HEK293 (cell line): ENCODE results near the gene FAM168B.
A peak's percentile ranks its signal among the peaks of the same experiment; 100 is the strongest.

Source experiments
- CTCF ChIA-PET: fragments of 350-600 bp; formaldehyde crosslinking; extraction: SDS; loops from one replicate; lab custom pipeline; 2021; ENCODE audit warnings: antibody characterized with exemption; lab: Yijun Ruan, JAX
- POLR2A ChIA-PET: fragments of 300-600 bp; formaldehyde crosslinking; extraction: SDS; loops from one replicate; lab custom pipeline; 2020; ENCODE audit warnings: antibody characterized with exemption, inconsistent platforms; lab: Yijun Ruan, JAX
- H3K27ac ChIP-seq: fragments of 200-500 bp; sonication (Bioruptor generic); 2 replicates; pipeline ENCODE4 v1.5.1; 2014; ENCODE audit warnings: low read depth, low read length, control low read depth, inconsistent platforms; ENCODE audit errors: extremely low read depth
- H3K36me3 ChIP-seq, 2 experiments: fragments of 200-500 bp in 1 of 2; sonication (Bioruptor generic) in 1 of 2; 1 replicate in 1 of 2; 2 replicates in 1 of 2; pipeline ENCODE4 v1.5.1; 2014 to 2017; ENCODE audit warnings: inconsistent platforms in 2 of 2, low read length in 2 of 2; ENCODE audit not compliant: control insufficient read depth in 2 of 2, insufficient read depth in 1 of 2
- H3K4me1 ChIP-seq: fragments of 200-500 bp; sonication (Bioruptor generic); 2 replicates; pipeline ENCODE4 v1.5.1; 2014; ENCODE audit warnings: mild to moderate bottlenecking, low read length, inconsistent platforms; ENCODE audit not compliant: control insufficient read depth, insufficient read depth
- H3K4me3 ChIP-seq: 2 replicates; pipeline ENCODE4 v1.5.1; 2011; ENCODE audit warnings: low read depth, mild to moderate bottlenecking, control low read depth, low read length, moderate library complexity
- H3K9me3 ChIP-seq: fragments of 200-500 bp; sonication (Bioruptor generic); 2 replicates; pipeline ENCODE4 v1.5.1; 2014; ENCODE audit warnings: low read depth, low read length, inconsistent platforms; ENCODE audit not compliant: control insufficient read depth, insufficient read depth
- CTCF ChIP-seq: fragments of 450-650 bp; formaldehyde crosslinking; IDR thresholded peaks from 2 replicates; pipeline ENCODE4 v1.5.1; 2016; ENCODE audit warnings: missing biosample characterization, missing genetic modification characterization
- GLI4 ChIP-seq: fragments of 450-650 bp; formaldehyde crosslinking; IDR thresholded peaks from 2 replicates; pipeline ENCODE4 v1.5.1; 2016; ENCODE audit warnings: missing biosample characterization, missing genetic modification characterization
- ZNF26 ChIP-seq: fragments of 450-650 bp; formaldehyde crosslinking; IDR thresholded peaks from 2 replicates; pipeline ENCODE4 v1.5.1; 2016; ENCODE audit warnings: missing biosample characterization, missing genetic modification characterization
- ZNF404 ChIP-seq: fragments of 450-650 bp; formaldehyde crosslinking; IDR thresholded peaks from 2 replicates; pipeline ENCODE4 v1.5.1; 2017; ENCODE audit warnings: missing biosample characterization, missing genetic modification characterization
- ZNF513 ChIP-seq: fragments of 450-650 bp; IDR thresholded peaks from 2 replicates; pipeline ENCODE4 v1.5.1; 2018; ENCODE audit warnings: missing biosample characterization, missing genetic modification characterization
- ZNF518A ChIP-seq: fragments of 450-650 bp; formaldehyde crosslinking; conservative IDR thresholded peaks from 2 replicates; pipeline ENCODE4 v1.5.1; 2016; ENCODE audit warnings: low read depth, missing biosample characterization, missing genetic modification characterization
- ZNF580 ChIP-seq: fragments of 450-650 bp; formaldehyde crosslinking; IDR thresholded peaks from 2 replicates; pipeline ENCODE4 v1.5.1; 2016; ENCODE audit warnings: missing biosample characterization, missing genetic modification characterization
- ZSCAN5A ChIP-seq: fragments of 450-650 bp; formaldehyde crosslinking; IDR thresholded peaks from 2 replicates; pipeline ENCODE4 v1.5.1; 2016; ENCODE audit warnings: missing biosample characterization, missing genetic modification characterization

Gene FAM168B

GRCh38 chr2:131009713-131010475 lies 83.4 kb downstream of the FAM168B start:
- CTCF ChIA-PET = no interaction called here
- POLR2A ChIA-PET = no interaction called here
- H3K36me3 ChIP-seq = no peaks in the 10 kb centered on the region

GRCh38 chr2:131008967-131009366 lies 84.3 kb downstream of the FAM168B start:
- no peaks in the 10 kb centered on the region for H3K4me1 ChIP-seq
- CTCF ChIA-PET = no interaction called here
- no peaks in the 10 kb centered on the region for H3K9me3 ChIP-seq
- TF ChIP-seq ZNF513 (tag by site-specific recombination) (no peak), GLI4 (tag by site-specific recombination) (no peak), ZSCAN5A (no peak), ZNF580 (tag by site-specific recombination) (no peak), CTCF (tag by site-specific recombination) (no peak), ZNF404 (tag by site-specific recombination) (no peak)
- no peak overlapping the region for H3K4me3 ChIP-seq
- POLR2A ChIA-PET = interaction anchor here (1.0 kb wide), 1 partner anchor 9 kb away, joined by 4 read pairs; no protein-coding TSS in a partner anchor
- no peaks in the 10 kb centered on the region for H3K36me3 ChIP-seq
- H3K27ac ChIP-seq = no peak overlapping the region

More at GRCh38 chr2:131009713-131010475, 83.4 kb downstream of the FAM168B start:
- Histone ChIP-seq H3K9me3 (no peaks in the 10 kb centered on the region), H3K4me1 (no peaks in the 10 kb centered on the region), H3K4me3 (no peak overlapping the region), H3K27ac (no peak overlapping the region)
- no peak for TF ChIP-seq ZNF518A
- 0 out of 2 replicates have a peak, but pooled peaks have one; percentile 31 for TF ChIP-seq ZNF26 (tag by site-specific recombination)
